Stimulated activated CD8-positive, alpha-beta memory T cell treated with anti-CD3 and anti-CD28 coated beads, Interleukin-12 subunit alpha, Interleukin-12 subunit beta, amount 100 ng/mL, for 24 hours (primary cell): ENCODE measurements around the gene ABLIM2.

Source experiments
- DNase-seq: peaks from one replicate; pipeline ENCODE4 v3.0.0-alpha.2; 2020; ENCODE audit errors: extremely low read depth

The ABLIM2 gene

DNA sequence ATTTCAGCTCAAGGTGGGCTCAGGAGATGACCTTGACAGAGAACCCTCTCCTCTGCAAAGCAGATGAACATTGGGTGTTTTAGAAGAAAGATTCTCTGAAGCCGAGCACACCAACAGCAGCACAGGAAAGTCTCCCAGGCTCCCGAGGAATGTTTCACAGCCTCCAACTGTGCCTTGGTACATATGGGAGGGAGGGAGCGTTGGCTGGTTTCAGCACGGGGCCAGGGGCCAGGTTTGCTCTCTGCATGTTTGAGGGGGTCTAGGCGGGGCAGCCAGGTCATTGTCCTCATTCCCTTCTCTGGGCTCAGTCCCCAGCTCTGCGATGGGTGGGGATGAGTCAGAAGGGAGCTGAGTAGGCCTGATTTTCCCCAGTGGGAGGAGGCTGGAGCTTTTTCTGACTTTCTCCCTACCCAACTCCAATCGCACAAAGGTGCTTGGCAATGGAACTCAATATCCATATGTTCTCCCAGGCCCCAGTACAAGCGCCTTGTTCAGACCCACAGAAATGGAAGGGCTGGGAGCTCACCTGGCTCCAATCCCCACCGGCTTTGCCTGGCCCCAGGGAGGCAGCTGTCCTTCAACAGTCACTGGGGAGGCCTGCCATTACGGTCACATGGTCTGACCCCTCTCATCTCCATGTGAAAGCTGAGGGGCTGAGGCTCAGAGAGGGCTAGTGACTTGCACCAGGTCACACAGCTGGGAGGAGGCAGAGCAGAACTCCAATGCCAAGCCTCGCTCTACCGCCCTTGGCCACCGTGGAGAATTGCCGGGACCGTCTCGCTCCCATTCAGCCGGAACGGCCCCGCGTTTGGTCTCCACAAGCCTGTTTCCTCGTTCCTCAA is 110.6 kb downstream of the ABLIM2 start:
- no peak for DNase-seq

DNA sequence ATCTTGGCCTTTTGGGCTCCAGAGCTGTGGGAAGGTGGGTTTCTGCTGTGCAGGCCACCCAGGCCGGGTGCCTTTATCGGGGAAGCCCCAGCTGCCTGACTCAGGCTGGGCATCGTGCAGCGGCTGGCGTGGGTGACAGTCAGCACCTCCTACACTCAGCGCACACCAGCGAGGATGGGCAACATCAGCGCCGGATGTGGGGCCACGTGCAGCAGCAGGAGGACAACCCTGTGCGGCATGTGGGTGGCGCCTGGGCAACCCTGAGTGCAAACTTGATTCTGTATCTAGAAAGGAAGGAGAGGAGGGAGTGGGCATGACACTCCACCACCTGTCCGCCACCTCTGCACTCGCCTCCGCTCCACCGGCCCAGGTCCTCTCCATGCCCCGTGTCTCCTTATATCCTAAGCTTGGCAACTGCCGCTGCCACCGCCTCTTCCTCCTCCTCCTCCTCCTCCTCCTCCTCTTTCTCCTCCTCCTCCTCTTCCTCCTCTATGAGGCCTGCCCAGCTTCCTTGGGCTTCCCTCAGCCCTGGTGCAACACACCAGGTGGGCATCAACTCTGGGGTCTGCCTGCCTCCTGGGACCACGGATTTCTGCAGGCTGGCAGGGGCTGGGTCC is 111.6 kb downstream of the ABLIM2 start:
- no peak for DNase-seq

DNA sequence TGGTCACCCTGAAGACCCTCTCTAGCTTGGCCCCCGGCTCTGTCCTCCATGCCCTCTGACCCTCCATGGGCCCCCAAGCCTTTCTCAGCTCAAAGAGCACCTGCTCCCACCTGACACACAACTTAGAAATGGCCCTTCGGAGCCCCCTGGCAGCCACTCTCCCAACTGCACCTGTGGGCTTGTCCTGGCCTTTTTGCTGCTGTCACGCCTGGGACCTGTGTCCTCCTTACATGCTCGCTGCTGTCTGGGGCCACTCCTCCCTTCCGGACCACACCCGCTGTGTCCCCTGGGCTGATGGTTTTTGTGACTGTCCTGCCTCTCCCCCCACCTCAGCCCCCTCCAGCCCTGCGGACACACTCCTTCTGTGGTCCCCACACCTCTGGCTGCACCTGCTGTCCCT is 112.7 kb downstream of the ABLIM2 start:
- no peak for DNase-seq

DNA sequence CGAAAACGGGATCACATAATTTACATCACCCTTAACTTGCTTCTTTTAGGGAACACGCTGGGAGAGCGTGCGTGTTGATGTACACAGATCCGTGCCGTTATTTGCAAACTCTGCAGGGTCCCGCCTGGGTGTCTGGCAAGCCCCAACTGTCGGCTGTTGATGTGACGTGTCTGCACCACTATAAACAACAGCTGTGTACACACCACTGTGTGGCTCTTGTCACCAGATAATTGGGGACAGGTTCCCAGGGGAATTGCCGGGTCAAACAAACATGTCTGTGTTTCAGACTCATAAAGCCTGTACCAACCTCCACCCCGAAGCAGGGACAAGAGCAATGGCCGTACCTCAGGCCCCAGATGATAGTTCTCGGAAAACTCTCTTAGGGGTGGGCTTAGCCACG is 113.9 kb downstream of the ABLIM2 start:
- DNase-seq, result no peak

DNA sequence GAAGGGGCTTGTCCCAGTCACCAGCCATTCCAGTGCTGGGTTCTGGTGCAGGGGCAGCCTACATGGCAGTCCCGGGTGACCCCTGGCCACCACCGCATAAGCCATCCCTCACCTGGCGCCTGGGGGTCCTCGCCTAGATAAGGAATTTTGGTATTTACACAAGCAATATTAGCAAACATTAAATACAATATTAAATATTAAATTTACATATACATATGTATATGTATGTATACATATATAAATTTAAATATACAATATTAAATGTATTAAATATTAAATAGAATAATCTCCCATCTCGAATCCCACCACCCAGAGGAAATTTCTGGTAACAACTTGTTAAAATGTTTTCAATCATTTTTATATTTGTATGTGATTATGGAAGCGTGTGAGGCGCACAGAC is 114.4 kb downstream of the ABLIM2 start:
- DNase-seq, result no peak

DNA sequence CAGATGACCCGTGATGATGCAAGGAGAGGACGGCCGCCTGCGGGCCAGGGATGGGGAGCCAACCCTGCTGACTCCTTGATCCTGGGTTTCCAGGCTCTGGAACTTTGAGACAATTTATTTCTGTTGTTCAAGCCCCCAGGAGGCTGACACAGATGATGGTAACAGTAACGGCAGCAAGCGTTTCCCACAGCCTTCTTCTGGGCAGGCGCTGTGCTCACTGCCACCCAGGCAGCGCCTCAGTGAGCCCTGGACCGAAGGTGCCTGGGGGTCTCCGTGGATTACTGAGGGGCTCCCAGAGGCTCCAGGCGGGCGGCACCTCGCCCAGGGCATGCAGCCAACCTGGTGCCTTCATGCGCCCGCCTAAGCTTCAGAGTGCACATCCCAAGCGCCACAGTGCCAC is 115.0 kb downstream of the ABLIM2 start:
- DNase-seq, result no peak

DNA sequence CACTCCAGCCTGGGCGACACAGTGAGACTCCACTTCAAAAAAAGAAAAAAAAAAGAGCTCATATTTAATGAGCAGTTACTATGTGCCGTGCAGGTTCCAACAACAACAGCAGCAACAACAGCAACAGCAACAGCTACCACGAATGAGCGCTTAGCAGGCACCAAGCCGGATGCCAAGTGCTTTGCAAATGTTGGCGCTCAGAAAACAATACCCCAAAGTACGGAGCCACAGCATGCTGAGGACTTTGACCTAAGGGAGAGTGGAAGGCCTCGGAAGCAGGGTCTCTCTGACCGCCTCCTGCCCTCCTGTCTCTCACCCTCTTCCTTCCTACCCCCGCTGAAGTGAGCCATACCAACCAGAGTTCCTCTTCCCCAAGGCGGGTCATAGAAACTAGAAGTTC is 116.7 kb downstream of the ABLIM2 start:
- no peak for DNase-seq

DNA sequence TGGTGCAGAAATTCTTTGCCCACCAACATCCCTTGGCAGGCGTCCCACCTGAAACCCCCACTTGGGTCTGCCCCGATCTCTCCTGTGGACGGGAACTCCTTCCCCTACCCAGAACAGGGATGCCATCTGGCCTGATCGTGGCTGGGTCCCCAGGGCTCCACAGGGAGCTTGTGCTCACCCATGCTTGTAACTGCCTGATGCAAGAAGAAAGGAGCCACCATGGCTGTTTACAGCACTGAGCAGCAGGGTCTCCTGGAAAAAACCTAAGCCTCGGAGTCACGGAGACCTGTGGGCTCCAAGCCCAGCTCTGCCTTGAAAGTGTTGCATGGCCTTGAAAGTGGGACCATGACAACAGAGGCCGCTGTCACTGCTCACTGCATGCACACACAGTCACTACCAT is 117.4 kb downstream of the ABLIM2 start:
- DNase-seq, result no peak

DNA sequence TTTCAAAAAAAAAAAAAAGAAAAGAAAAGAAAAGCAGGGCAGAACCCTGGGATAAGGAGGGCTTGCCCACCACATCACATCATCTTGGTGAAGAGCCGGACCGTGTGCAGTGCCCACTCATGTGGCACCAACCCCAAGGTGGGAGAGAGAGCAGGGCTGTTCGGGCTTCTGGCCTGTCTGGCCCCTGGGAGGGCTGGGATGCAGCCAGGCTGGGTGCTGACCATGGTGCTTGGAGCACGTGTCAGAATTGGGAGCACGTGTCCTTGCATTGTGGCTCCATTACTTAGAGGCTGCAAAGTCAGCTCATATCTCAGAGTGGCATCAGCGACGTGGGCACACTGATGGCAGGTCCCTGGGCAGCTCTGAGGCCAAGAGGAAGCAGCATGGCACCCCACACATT is 118.0 kb downstream of the ABLIM2 start:
- no peak for DNase-seq

DNA sequence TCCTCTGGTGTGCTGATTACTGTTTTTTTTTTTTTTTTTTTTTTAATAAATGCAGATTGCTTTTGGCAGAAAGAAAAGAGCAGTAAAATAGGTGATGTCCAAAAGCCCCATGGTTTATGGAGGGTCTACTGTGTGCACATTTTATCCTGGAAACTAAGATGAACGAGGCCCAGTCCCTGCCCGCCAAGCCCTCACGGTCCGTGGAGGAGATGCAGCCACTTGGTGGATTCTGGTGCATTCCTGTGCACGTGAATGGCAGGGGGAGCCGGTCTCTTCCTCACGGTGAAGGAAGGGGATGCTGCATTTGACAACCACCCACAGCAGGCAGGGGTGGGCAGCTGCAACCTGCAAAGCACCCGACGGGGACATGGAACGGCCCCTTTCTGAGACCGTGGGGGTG is 118.8 kb downstream of the ABLIM2 start:
- no peak for DNase-seq

DNA sequence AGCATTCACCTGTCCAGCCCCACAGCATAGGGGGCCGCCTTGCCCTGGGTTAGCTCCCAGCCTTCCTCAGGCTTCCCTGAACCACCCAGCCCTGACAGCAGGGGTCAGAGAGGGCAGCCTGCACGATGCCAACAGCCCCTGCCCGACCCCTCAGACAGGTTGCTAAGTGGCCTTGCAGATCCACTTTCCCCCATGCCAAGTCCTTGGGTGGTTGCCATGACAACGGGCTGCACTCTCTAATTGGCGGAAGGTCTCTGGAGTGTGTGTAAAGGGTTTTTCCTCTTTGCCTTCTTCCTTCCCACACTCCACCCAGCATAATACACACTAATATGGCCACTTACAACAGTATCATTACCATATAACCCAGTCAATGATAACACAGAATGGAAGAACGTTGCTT is 119.3 kb downstream of the ABLIM2 start:
- DNase-seq, result no peak

DNA sequence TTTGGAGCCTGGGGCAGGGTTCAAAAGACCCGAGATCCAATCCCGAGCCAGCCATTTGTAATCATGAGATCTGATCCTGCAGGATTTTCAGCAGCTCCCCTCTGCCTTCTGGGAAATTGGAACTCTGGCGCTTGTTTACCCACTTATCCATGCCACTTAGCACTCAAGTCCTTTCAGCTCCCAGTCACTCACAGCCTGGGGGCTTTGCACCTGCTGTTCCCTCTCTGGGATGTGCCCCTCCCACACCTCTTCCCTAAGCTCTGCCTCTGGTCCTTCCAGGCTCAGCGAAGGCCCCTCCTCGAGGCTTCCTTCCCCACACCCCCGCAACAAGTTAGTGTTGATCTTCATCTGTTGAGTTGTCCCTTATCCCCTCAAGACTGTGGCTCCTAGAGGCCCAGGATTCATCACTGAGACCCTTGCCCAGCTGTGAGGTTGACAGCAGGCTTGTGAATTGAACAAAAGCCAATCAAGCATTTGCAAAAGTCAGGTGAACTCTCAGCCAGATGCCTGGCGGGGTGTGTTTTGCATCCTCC is 119.8 kb downstream of the ABLIM2 start:
- no peak for DNase-seq

DNA sequence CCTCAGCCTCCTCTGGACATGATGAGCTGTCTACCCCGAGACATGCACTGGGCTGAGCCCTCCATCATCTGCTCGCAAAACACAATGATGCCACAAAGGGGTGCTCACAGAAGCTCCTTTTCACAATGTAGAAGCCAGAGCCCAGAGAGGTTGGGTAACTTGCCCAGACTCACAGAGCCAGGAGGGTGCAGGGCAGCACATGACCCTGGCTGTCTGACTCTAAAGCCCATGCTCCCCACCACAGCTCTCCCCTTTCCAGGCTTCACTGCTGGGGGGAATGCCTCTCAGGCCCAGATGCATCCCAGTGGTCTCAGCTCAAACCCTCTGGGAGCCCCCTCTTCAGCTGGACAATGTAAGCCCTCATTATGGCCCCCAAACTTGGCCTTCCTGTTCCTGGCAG is 120.5 kb downstream of the ABLIM2 start:
- no peak for DNase-seq

DNA sequence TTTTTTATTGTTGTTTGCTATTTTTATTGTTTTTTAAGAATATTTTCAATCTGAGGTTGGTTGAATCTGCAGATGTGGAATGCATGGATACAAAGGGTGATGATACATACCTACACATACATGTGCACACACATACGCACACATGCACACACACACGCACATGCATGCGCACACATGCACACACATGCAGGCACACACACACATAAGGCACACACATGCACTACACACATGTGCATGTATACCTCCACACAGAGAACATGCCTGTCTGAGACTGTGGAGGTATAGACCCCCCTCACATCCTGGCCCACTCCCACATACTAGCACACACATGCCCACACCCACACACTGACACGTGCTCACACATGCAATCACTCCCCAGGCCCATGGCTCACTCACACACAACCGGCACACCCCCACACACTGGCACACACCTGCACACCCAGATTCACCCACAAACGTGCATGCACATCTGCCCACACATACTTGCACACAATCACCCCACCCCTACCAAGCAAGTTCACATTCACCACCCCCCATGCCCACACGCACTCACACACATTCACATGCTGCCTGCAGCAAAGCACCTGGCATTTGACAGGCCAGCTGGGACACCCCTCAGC is 121.4 kb downstream of the ABLIM2 start:
- no peak for DNase-seq

DNA sequence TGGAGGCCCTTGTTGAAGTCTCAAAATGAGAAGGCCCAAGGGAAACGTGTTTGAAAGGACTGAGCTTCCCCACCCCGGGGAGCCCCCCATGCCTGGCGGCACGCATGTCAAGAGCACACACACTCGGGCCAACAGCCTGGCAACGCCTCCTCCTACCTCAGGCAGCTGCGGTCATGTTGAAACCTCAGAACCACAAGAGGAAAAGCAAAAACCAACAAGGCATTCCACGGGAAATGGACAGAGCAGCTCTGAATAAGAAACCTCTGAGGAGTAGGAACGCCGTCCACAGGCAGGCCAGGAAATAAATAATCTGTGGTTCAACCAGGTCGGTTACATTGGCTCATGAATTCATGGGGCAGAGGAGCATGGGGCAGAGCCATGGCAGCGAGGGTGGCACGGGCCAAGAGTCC is 123.2 kb downstream of the ABLIM2 start:
- DNase-seq, result no peak

DNA sequence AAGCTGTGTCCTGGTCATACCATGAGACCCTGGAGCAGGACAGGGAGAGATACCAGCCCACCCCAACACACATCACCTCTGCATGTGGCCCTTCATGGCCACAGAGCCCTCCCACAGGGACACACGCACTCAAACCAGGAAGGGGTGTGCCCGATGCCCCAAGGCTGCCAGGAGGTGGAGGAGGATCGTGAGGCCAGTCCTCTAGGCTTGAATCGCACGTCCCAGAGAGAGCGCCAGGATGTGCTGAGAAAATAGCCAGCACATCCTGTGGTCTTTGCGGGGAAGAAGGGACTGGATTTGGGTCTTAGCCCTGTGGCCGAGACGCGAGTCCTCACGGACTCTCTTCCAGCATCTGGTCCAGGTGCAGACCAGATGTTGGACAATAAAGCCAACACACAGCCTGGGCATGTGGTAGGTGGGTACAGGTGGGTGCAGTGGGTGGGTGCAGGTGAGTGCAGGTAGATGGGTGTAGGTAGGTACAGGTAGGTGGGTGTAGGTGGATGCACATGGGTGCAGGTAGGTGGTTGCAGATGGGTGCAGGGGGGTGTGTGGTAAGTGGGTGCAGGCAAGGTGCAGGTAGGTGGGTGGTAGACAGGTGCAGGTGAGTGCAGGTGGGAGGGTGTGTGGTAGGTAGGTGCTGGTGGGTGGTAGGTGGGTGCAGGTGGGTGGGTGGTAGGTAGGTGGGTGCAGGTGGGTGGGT is 124.6 kb downstream of the ABLIM2 start:
- DNase-seq, result no peak

DNA sequence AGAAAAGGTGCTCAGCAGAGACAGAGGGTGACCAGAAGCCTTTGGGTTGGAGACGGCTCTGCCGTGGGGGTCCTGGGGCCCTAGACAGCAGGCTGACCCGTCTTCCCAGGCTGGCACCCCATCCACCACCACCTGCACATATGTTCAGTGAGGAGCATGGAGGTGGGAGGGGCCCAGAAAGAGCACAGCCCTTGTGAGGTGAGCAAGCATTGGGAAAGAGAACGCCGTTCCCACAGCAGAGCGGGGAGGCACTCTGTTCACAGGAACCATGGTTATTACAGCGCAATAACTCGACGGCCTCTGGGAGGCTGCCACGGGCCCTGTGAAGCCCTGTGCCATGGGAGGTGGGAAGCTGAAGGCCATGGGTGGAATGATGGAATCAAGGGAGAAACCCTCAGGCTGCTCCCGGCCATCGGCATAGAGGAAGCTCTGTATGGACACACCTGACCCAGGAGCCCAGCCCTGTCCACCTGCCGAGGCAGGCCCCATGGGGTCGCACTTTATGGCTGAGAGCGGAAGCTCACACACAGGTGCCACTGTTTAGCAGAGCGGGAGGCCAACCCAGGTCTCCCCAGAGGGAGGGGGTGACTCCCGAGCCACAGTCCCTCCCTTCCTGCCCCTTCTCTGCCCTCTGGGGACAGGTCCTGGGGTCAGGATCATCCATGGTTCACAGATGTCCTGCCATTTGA is 125.4 kb downstream of the ABLIM2 start:
- DNase-seq, result no peak

DNA sequence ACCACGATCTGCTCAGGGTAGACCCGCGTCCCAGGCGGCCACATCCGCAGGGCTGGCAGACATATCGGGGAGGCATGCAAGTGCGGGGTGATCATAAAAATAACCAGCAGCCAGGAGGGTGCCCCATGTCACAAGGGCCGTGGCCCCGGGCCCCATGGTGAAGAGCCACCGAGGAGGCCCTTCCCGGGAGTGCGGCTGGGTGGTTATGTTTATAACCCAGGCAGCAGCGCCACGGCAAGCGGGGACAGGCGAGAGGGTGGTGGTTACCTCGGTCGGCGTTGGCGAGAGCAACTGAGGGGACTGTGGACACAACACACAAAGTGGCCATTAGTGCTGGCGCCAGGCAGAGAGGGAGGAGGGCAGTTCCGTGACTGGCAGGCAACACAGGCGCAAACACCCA is 126.2 kb downstream of the ABLIM2 start:
- DNase-seq, result no peak

DNA sequence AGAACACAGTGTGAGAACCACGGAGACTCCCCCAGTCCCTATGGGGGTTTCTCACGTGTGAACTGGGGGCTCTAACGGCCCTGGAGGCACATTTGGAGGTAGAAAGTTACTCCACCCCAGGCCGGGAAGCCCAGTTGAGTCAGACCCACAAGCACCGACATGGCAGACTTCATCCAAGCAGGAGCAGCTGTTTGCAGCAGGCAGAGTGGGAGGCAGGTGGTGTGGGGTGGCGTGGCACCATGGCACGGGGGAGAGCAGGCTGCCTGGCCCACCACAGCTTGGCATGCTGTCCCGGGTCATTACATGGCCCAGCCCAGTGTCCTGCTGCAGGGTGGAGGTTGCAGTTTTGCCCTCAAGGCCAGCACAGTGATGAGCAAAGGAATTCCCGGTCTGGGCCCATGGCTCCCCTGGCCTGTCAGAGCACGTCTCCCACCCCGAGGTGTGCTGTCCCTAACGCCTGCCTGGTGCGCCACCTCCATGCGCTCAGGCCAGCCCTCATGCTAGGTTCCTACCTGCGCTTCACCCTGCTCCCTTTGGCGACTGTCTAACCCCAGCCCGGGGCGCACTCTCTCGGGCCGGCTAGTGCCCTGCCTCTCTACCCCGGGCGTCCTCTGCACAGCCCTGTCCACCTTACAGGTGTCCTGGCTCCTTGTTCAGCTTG is 128.4 kb downstream of the ABLIM2 start:
- no peak for DNase-seq

DNA sequence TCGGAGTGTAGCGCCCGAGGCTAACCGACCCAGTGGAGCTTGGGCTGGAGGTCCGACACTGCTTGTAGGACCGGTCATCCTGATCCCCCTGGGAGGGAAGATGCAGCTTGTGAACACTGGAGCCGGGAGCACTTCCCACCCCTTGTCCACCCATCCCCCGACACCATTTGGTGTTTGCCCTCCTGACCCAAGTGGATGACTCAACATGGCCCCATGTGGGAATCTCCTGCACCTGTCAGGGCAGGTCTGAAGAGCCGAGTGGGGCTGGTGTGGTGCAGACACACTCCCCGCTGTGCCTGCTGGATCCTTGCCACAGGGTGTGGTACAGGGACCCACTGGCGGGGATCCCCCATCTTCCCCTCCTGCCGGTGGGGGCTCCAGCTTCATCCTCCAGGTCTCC is 128.9 kb downstream of the ABLIM2 start:
- DNase-seq, result no peak

DNA sequence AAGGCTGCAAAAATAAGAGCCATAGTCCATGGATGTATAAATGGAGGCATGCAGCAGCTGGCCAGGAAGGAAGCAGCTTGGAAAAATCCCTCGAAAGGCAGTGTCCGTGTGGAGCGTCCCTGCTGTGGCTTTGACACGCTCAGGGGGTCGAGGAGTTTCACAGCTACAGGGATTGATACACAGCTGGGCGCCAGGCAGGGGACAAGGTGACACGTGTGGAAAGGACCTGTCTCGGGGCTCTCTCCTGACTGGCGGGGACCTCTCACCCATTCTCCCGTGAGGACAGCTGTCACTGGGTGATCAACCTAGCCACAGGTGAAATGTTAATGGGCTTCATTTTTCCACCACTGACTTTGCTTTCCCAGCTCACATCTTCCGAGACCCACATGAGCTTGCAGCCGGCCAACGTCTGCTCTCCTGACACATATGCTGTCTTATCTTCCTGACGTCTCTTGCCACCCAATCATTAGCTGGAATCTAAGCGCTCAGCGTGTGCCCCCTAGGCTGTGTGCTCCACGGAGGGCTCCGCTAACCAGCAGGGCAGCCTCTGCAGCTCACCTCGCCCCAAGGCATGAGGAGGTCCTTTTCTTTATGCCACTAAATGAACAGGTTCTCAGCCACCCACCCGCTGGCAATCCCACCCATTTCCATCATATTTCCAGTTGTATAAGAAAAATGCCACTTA is 129.6 kb downstream of the ABLIM2 start:
- DNase-seq, result no peak
